Upper lobe of left lung (tissue), 4 donors: ENCODE data around the gene DOK5.

Source experiments
- EP300 ChIP-seq, 4 donors: sonication (generic); formaldehyde crosslinking; IDR thresholded peaks; one replicate each; pipeline ENCODE4 v1.5.1; 2017; ENCODE audit warnings: antibody characterized with exemption in 4 of 4, control low read depth in 2 of 4
- POLR2A ChIP-seq, 4 donors: fragments of 450-650 bp; IDR thresholded peaks; one replicate each; pipeline ENCODE4 v1.5.1; 2016 to 2017; ENCODE audit warnings: antibody characterized with exemption in 4 of 4, mild to moderate bottlenecking in 2 of 4
- POLR2AphosphoS5 ChIP-seq, 2 donors: sonication (generic); formaldehyde crosslinking; IDR thresholded peaks; one replicate each; pipeline ENCODE4 v1.5.1; 2017; ENCODE audit warnings: antibody characterized with exemption in 2 of 2
- TF ChIP-seq, protein P1 (sequence below), 6 experiments: fragments of 450-650 bp in 4 of 6; fragments of 200-600 bp in 2 of 6; sonication (generic) in 2 of 6; IDR thresholded peaks; one replicate each; pipeline ENCODE4 v1.5.1; 2016 to 2019; ENCODE audit warnings: antibody characterized with exemption in 6 of 6

DNA sequence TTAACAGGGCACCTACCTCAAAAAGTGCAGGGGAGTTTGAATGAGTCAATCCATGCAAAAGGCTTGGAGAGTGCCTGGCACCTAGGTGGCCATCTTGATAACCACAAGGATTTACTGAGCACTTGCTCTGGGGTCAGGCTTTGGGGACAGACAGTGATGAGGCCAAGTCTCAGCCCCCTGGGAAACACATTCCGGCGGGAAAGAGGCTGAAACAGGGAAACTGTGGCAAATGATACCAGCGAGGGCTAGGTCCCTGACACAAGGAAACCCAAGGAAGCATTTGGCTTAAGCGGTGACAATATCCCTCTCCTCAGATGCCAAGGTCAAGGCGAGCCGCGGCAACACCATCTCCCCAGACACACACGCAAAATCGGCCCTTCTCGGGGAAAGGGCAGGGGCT is 527 bp upstream of the DOK5 start:
- no peak for TF ChIP-seq POLR2A (IDR thresholded peaks at IDR 0.05)
- TF ChIP-seq, protein P1, sequence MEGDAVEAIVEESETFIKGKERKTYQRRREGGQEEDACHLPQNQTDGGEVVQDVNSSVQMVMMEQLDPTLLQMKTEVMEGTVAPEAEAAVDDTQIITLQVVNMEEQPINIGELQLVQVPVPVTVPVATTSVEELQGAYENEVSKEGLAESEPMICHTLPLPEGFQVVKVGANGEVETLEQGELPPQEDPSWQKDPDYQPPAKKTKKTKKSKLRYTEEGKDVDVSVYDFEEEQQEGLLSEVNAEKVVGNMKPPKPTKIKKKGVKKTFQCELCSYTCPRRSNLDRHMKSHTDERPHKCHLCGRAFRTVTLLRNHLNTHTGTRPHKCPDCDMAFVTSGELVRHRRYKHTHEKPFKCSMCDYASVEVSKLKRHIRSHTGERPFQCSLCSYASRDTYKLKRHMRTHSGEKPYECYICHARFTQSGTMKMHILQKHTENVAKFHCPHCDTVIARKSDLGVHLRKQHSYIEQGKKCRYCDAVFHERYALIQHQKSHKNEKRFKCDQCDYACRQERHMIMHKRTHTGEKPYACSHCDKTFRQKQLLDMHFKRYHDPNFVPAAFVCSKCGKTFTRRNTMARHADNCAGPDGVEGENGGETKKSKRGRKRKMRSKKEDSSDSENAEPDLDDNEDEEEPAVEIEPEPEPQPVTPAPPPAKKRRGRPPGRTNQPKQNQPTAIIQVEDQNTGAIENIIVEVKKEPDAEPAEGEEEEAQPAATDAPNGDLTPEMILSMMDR (IDR thresholded peaks at IDR 0.05), result no peak
- no peak for TF ChIP-seq POLR2AphosphoS5 (IDR thresholded peaks at IDR 0.05)
- no peak for TF ChIP-seq EP300 (IDR thresholded peaks at IDR 0.05)
